ENCODE data around the gene ABCA1. TPM values are rescaled to one million over a fixed set of nuclear protein-coding genes. Genes with fewer than 3 reads are reported as not detected.

The ABCA1 gene
- polyA plus RNA-seq, 1 donor (not counting 4 experiments of a cell fraction or from before 2014, with no cell fraction given): 23.0 TPM

DNA sequence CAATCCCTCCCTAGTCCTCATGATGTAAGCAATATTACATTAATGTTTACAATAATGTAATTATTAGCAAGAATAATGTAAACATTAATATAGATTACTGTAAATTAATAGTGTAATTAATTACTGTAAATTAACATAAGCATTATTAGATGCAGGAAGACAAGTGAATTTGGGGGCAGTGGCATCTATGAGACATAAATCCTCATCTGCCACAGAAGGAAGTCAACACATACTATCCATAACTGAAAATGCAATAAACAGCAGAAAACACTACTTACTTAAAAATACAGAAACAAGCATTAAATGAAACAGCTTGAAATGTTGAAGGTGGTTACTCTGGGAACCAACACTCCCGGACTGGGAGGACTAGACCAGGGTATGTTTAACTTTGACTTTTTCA is 181.2 kb downstream of the ABCA1 start:
- H3K27ac ChIP-seq (ENCODE audit: control insufficient read depth, insufficient read depth, low read length): peak overlapping the region; percentile 87
- dilution Hi-C loops (cut with MboI; ENCODE audit: extremely low pct_ligation_motif_present, low sequenced_read_pairs): no loop called here

DNA sequence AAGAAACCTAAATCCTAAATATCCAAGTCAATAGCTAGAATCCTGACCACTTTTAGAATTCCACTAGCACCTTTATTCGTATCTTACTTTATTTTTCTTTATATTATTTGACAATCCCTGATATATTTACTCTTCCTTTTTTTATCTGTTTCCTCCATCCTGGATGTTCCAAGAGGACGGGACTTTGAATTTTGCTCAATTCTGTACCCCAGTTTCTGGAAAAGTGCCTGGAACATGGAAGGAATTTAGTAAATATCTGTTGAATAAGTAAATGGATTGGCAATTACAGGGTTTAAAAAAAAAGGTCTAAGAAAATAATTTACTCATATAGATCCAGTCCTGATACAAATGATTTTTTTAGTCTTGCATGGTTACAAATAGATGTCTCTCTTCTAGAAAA is 181.7 kb downstream of the ABCA1 start:
- H2AFZ ChIP-seq (ENCODE audit: control insufficient read depth, low read length): no peak overlapping the region
- dilution Hi-C loops (cut with MboI; ENCODE audit: extremely low pct_ligation_motif_present, low sequenced_read_pairs): no loop called here
- no peaks in the 10 kb centered on the region for H3K36me3 ChIP-seq (ENCODE audit: control insufficient read depth in 2 of 2, extremely low read depth in 1 of 2, insufficient read depth in 2 of 2, low read length in 2 of 2)
- no peaks in the 10 kb centered on the region for H3K27me3 ChIP-seq (ENCODE audit: control insufficient read depth, extremely low read depth, insufficient read depth, low read length)
- no peak for DNase-seq (ENCODE audit: low read depth, low spot score)
- TF ChIP-seq, protein P1, sequence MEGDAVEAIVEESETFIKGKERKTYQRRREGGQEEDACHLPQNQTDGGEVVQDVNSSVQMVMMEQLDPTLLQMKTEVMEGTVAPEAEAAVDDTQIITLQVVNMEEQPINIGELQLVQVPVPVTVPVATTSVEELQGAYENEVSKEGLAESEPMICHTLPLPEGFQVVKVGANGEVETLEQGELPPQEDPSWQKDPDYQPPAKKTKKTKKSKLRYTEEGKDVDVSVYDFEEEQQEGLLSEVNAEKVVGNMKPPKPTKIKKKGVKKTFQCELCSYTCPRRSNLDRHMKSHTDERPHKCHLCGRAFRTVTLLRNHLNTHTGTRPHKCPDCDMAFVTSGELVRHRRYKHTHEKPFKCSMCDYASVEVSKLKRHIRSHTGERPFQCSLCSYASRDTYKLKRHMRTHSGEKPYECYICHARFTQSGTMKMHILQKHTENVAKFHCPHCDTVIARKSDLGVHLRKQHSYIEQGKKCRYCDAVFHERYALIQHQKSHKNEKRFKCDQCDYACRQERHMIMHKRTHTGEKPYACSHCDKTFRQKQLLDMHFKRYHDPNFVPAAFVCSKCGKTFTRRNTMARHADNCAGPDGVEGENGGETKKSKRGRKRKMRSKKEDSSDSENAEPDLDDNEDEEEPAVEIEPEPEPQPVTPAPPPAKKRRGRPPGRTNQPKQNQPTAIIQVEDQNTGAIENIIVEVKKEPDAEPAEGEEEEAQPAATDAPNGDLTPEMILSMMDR (optimal IDR thresholded peaks at IDR 0.05 in 1 of 3, IDR thresholded peaks at IDR 0.05 in 1 of 3, conservative IDR thresholded peaks at IDR 0.05 in 1 of 3; ENCODE audit: extremely low read depth in 1 of 3, insufficient read depth in 2 of 3, low read length in 3 of 3): no peak
- no peak for TF ChIP-seq EZH2 (IDR thresholded peaks at IDR 0.05; ENCODE audit: low read length)
- FAIRE-seq: no peak
- H3K4me2 ChIP-seq (ENCODE audit: control insufficient read depth, extremely low read depth, insufficient read depth, low read depth, low read length): no peak overlapping the region
- peaks cover 7% of the 10 kb centered on the region for H3K4me1 ChIP-seq (ENCODE audit: control insufficient read depth, extremely low read depth, insufficient read depth, low read length)
- H3K9ac ChIP-seq (ENCODE audit: control insufficient read depth, extremely low read depth, insufficient read depth, low read length): no peak overlapping the region
- no peak overlapping the region for H3K4me3 ChIP-seq (ENCODE audit: control insufficient read depth in 2 of 3, extremely low read depth in 1 of 3, insufficient read depth in 2 of 3, low read depth in 1 of 3, low read length in 3 of 3)
- H3K27ac ChIP-seq (ENCODE audit: control insufficient read depth, insufficient read depth, low read length): no peak overlapping the region
- peaks cover 9% of the 10 kb centered on the region for H3K79me2 ChIP-seq (ENCODE audit: control insufficient read depth, insufficient read depth, low read length)
- no peaks in the 10 kb centered on the region for H4K20me1 ChIP-seq (ENCODE audit: control insufficient read depth, extremely low read depth, insufficient read depth, low read length)
- no peaks in the 10 kb centered on the region for H3K9me1 ChIP-seq (ENCODE audit: control insufficient read depth, extremely low read depth, insufficient read depth, low read length)
- no peaks in the 10 kb centered on the region for H3K9me3 ChIP-seq (ENCODE audit: control insufficient read depth, low read depth, low read length)

More for the DNA sequence above, 181.2 kb downstream of the ABCA1 start:
- DNase-seq (ENCODE audit: low read depth, low spot score): no peak
- H2AFZ ChIP-seq (ENCODE audit: control insufficient read depth, low read length): peak overlapping the region; percentile 80
- no peak for FAIRE-seq
- peak overlapping the region; percentile 84 for H3K4me2 ChIP-seq (ENCODE audit: control insufficient read depth, extremely low read depth, insufficient read depth, low read depth, low read length)
- TF ChIP-seq EZH2 (IDR thresholded peaks at IDR 0.05; ENCODE audit: low read length): no peak
- TF ChIP-seq, protein P1 (optimal IDR thresholded peaks at IDR 0.05 in 1 of 3, IDR thresholded peaks at IDR 0.05 in 1 of 3, conservative IDR thresholded peaks at IDR 0.05 in 1 of 3; ENCODE audit: extremely low read depth in 1 of 3, insufficient read depth in 2 of 3, low read length in 3 of 3): no peak
- H3K27me3 ChIP-seq (ENCODE audit: control insufficient read depth, extremely low read depth, insufficient read depth, low read length): no peaks in the 10 kb centered on the region
- no peaks in the 10 kb centered on the region for H4K20me1 ChIP-seq (ENCODE audit: control insufficient read depth, extremely low read depth, insufficient read depth, low read length)
- H3K4me3 ChIP-seq (ENCODE audit: control insufficient read depth in 2 of 3, extremely low read depth in 1 of 3, insufficient read depth in 2 of 3, low read depth in 1 of 3, low read length in 3 of 3): peak overlapping the region; percentile 80 to 91 (median 90)
- H3K36me3 ChIP-seq (ENCODE audit: control insufficient read depth in 2 of 2, extremely low read depth in 1 of 2, insufficient read depth in 2 of 2, low read length in 2 of 2): no peaks in the 10 kb centered on the region
- peak overlapping the region; percentile 92 for H3K9ac ChIP-seq (ENCODE audit: control insufficient read depth, extremely low read depth, insufficient read depth, low read length)
- no peaks in the 10 kb centered on the region for H3K9me1 ChIP-seq (ENCODE audit: control insufficient read depth, extremely low read depth, insufficient read depth, low read length)
- peaks cover 7% of the 10 kb centered on the region for H3K4me1 ChIP-seq (ENCODE audit: control insufficient read depth, extremely low read depth, insufficient read depth, low read length)
- peaks cover 9% of the 10 kb centered on the region for H3K79me2 ChIP-seq (ENCODE audit: control insufficient read depth, insufficient read depth, low read length)
- H3K9me3 ChIP-seq (ENCODE audit: control insufficient read depth, low read depth, low read length): no peaks in the 10 kb centered on the region

Data from keratinocyte (primary cell).